SH-SY5Y (cell line): ENCODE results near the gene PRDM15.

Source experiments
- GATA2 ChIP-seq: IDR thresholded peaks from 2 replicates; pipeline ENCODE4 v1.6.1; 2011; ENCODE audit warnings: mild to moderate bottlenecking, low read depth, low read length
- GATA3 ChIP-seq: IDR thresholded peaks from 2 replicates; pipeline ENCODE4 v1.6.1; 2011; ENCODE audit warnings: low read depth, mild to moderate bottlenecking, low read length, moderate library complexity

DNA sequence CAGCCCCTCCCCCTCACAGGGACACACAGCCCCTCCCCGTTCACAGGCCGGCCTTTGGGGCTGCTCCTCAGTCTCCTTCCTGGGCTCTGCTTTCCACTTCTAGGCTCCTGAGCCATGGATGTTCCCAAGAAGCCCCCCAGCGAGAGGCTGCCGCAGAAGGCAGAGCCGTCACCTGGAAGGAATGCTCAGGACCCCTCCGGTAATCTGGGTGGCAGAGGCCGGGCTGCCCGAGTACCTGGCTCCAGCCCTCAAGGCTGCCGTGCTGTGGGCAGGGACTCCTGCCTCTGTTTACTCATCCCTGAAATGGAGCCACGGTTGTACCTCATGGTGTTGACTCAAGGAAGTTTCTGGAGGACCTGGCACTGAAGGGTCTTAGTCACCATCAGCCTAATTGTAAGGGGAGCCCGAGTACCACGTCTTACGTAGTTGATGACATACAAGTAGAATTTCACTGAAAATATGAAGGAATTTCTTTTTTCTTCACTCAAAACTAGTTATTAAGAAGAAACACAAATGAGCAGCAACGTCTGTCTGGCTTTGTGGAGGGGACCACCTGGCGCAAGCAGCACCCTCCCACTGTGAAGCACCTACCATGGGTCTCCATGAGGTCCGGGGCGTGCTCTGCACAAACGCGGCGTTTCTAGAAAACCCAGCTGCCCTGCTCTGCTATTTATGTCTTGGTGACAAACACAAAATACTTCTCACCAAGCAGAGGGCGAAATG is 33.7 kb downstream of the PRDM15 start:
- TF ChIP-seq GATA2 (no peak), GATA3 (no peak)
